Erythroblast (primary cell): ENCODE results near the gene OR6N2.

Source experiments
- GATA1 ChIP-seq: IDR thresholded peaks from 2 replicates; pipeline ENCODE4 v1.6.1; 2011; ENCODE audit warnings: low read depth, mild to moderate bottlenecking, control low read depth, low read length, moderate library complexity
- POLR2A ChIP-seq: IDR thresholded peaks from 2 replicates; pipeline ENCODE4 v1.6.1; 2011; ENCODE audit warnings: mild to moderate bottlenecking, low read length

DNA sequence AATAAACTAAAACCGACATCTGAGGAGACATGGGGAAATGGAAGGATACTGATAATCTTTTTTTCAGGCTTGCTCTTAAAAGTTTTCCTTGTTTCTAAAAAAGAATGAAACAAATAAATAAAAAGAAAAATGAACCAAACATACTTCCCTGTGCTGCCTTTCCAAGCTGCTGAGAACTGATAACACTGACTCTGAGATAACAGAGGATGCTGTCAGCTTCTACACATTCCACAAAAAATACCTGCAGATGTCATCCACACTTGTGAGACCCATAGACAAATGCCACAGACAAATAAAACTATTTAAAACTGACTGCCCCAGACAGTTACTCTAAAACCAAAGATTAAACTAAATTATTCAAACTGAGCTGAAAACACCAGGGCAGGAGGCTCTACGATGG is 48.5 kb downstream of the OR6N2 start:
- TF ChIP-seq POLR2A (no peak), GATA1 (no peak)
